Measurements from ENCODE around the gene HOXA9. TPM values are rescaled to one million over a fixed set of nuclear protein-coding genes. Genes with fewer than 3 reads are reported as not detected.

The HOXA9 gene
- total RNA-seq, 1 experiment from 2014 or later: 91.0 TPM

GRCh38 chr7:27114881-27115220 lies 50.5 kb downstream of the HOXA9 start (continued):
- no peak for TF ChIP-seq CTCF (IDR thresholded peaks at IDR 0.05 in 2 of 3, conservative IDR thresholded peaks at IDR 0.05 in 1 of 3; ENCODE audit: borderline replicate concordance in 1 of 3, insufficient read depth in 1 of 3, low read depth in 2 of 3, low read length in 2 of 3)

GRCh38 chr7:27113991-27114769 lies 51.2 kb downstream of the HOXA9 start:
- ChIA-PET POLR2A (interaction anchor here (0.5 to 2.4 kb wide), 6 partner anchors 16 to 450 kb away, joined by 3 to 8 read pairs (median 4); partner anchors contain the start of genes HOXA1, HOXA4 and SKAP2), RAD21 (ENCODE audit: low non-redundant PET in 1 of 2, low total read pairs in 2 of 2, uncharacterized antibody in 2 of 2, unreplicated experiment in 2 of 2) (interaction anchor here in 1 of 2 experiments (1.5 kb wide), 1 partner anchor 259 kb away, joined by 3 read pairs; no protein-coding TSS in a partner anchor), CTCF (no interaction called here)
- BruUV-seq (replicated peaks): TSS peak; percentile 73
- DNase-seq (ENCODE audit: low read depth, low spot score): no peak
- no peaks in the 10 kb centered on the region for H3K9me2 ChIP-seq (ENCODE audit: insufficient read depth)
- H3K79me2 ChIP-seq (ENCODE audit: insufficient read depth, low read length): peaks cover 20% of the 10 kb centered on the region
- H3K4me1 ChIP-seq (ENCODE audit: control insufficient read depth in 1 of 2, insufficient read depth in 2 of 2, low read length in 2 of 2): peaks cover 57 to 71% of the 10 kb centered on the region in 2 experiments
- no peaks in the 10 kb centered on the region for H3K36me3 ChIP-seq (ENCODE audit: control insufficient read depth in 1 of 2, insufficient read depth in 2 of 2, low read length in 2 of 2)
- peak; percentile 30 for ATAC-seq
- peak overlapping the region; percentile 89 for H3K4me2 ChIP-seq (ENCODE audit: low read length)
- TF ChIP-seq ZFX (IDR thresholded peaks at IDR 0.05) (no peak), RAD21 (IDR thresholded peaks at IDR 0.05; ENCODE audit: low read depth) (no peak), FOSL1 (IDR thresholded peaks at IDR 0.05; ENCODE audit: low read depth) (no peak), CBX3 (IDR thresholded peaks at IDR 0.05; ENCODE audit: low read depth) (no peak), ZBTB33 (IDR thresholded peaks at IDR 0.05; ENCODE audit: extremely low read depth, insufficient replicate concordance, low read length) (no peak), SIN3A (IDR thresholded peaks at IDR 0.05; ENCODE audit: low read depth) (no peak), EZH2phosphoT487 (IDR thresholded peaks at IDR 0.05; ENCODE audit: borderline replicate concordance) (no peak), SP1 (IDR thresholded peaks at IDR 0.05; ENCODE audit: low read depth) (no peak), POLR2A (IDR thresholded peaks at IDR 0.05; ENCODE audit: borderline replicate concordance, extremely low read depth, insufficient read depth, insufficient read length) (no peak), SRF (IDR thresholded peaks at IDR 0.05; ENCODE audit: low read depth) (no peak), ZNF274 (IDR thresholded peaks at IDR 0.05; ENCODE audit: low read depth, low read length) (no peak), ATF3 (IDR thresholded peaks at IDR 0.05) (no peak), REST (IDR thresholded peaks at IDR 0.05; ENCODE audit: low read depth) (no peak), JUND (IDR thresholded peaks at IDR 0.05) (no peak), POLR2AphosphoS5 (IDR thresholded peaks at IDR 0.05; ENCODE audit: low read depth, low read length) (no peak), CEBPB (IDR thresholded peaks at IDR 0.05; ENCODE audit: low read depth) (no peak), EZH2 (IDR thresholded peaks at IDR 0.05) (no peak), EGR1 (IDR thresholded peaks at IDR 0.05; ENCODE audit: low read depth) (no peak)
- H4K20me1 ChIP-seq (ENCODE audit: insufficient read depth): no peaks in the 10 kb centered on the region
- H3K9ac ChIP-seq (ENCODE audit: low read length): peak overlapping the region; percentile 67
- peak overlapping the region; percentile 60 for H3K27ac ChIP-seq (ENCODE audit: low read depth, low read length)
- H3K9me3 ChIP-seq (ENCODE audit: control insufficient read depth in 1 of 2, insufficient read depth in 1 of 2, low read depth in 1 of 2, low read length in 2 of 2): no peaks in the 10 kb centered on the region
- H3K4me3 ChIP-seq (replicated peaks in 1 of 2; ENCODE audit: low read depth in 1 of 2, low read length in 2 of 2): peak overlapping the region; percentile 57 to 60
- peaks cover 7% of the 10 kb centered on the region; the same call in 1 of the 2 replicates for H3K27me3 ChIP-seq (ENCODE audit: insufficient read depth, low read length)
- intact Hi-C loops (cut with micrococcal nuclease): loop anchor here (2.0 kb wide), 1 partner anchor 17 kb away; the partner anchor contains the start of gene HOXA4
- no peak overlapping the region for H2AFZ ChIP-seq (ENCODE audit: low read depth, low read length, poor library complexity, severe bottlenecking)
